ENCODE results near the gene SLC15A5.

DNA sequence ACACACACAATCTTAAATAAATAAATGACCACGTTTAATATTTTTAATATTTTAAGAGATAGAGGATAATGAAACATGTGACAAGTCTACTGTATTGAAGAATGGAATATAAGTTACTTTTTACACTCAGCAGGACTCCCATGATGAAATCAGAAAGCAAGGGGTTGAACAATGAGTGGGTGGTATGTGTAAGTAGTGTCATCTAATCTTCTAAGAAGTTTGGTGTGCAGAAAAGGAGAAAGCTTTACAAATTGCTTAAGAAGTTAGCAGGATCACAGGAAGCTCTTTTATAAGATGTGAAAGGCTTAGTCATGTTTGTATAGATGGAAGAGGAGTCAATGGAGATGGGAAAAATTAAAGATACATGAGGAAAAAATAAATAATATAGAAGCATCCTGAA, 47.8 kb downstream of the SLC15A5 start:
- TF ChIP-seq, protein P1, sequence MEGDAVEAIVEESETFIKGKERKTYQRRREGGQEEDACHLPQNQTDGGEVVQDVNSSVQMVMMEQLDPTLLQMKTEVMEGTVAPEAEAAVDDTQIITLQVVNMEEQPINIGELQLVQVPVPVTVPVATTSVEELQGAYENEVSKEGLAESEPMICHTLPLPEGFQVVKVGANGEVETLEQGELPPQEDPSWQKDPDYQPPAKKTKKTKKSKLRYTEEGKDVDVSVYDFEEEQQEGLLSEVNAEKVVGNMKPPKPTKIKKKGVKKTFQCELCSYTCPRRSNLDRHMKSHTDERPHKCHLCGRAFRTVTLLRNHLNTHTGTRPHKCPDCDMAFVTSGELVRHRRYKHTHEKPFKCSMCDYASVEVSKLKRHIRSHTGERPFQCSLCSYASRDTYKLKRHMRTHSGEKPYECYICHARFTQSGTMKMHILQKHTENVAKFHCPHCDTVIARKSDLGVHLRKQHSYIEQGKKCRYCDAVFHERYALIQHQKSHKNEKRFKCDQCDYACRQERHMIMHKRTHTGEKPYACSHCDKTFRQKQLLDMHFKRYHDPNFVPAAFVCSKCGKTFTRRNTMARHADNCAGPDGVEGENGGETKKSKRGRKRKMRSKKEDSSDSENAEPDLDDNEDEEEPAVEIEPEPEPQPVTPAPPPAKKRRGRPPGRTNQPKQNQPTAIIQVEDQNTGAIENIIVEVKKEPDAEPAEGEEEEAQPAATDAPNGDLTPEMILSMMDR (IDR thresholded peaks at IDR 0.05; ENCODE audit: insufficient read depth, low read length, poor library complexity, severe bottlenecking): no peak
- no peak for TF ChIP-seq EZH2phosphoT487 (conservative IDR thresholded peaks at IDR 0.05; ENCODE audit: low read length)
